ENCODE results near the gene HIPK3.
"Not testable (repeated sequence)": the region's sequence is repeated elsewhere in the genome, so short reads cannot be mapped to it uniquely, and the experiment has no call there.

Gene HIPK3

GRCh38 chr11:33257160-33257896 is at the start of gene HIPK3:
TSS of gene HIPK3 (plus strand) at chr11:33257381.
- H3K27me3 ChIP-seq (ENCODE audit: control insufficient read depth in 5 of 5, insufficient read depth in 4 of 5, low read length in 5 of 5), result no peaks in the 10 kb centered on the region
- peak within 1 kb of the TSS; percentile 68 to 100 (median 100) for H3K9ac ChIP-seq (ENCODE audit: low read length in 5 of 5)
- no peaks in the 10 kb centered on the region for H3K9me3 ChIP-seq (ENCODE audit: control insufficient read depth in 5 of 5, low read length in 5 of 5)
- H3K27ac ChIP-seq (ENCODE audit: low read depth, low read length), result peak within 1 kb of the TSS; percentile 100
- H3K4me1 ChIP-seq (ENCODE audit: control insufficient read depth in 5 of 5, insufficient read depth in 5 of 5, low read length in 5 of 5), result peaks cover 0 to 32% (median 28%) of the 10 kb centered on the region in 5 donors
- H3K36me3 ChIP-seq (ENCODE audit: control insufficient read depth in 5 of 5, insufficient read depth in 5 of 5, low read length in 5 of 5), result no peaks in the 10 kb centered on the region
- H3K4me3 ChIP-seq (ENCODE audit: low read depth in 1 of 5, low read length in 5 of 5), result peak within 1 kb of the TSS; percentile 76 to 99 (median 82)

GRCh38 chr11:33207408-33207985 is 49.7 kb upstream of the HIPK3 start:
- Histone ChIP-seq H3K9ac (ENCODE audit: low read length in 5 of 5) (no peak overlapping the region), H3K36me3 (ENCODE audit: control insufficient read depth in 5 of 5, insufficient read depth in 5 of 5, low read length in 5 of 5) (no peaks in the 10 kb centered on the region), H3K27ac (ENCODE audit: low read depth, low read length) (peak overlapping the region; percentile 24), H3K4me1 (ENCODE audit: control insufficient read depth in 5 of 5, insufficient read depth in 5 of 5, low read length in 5 of 5) (peaks cover 2 to 17% (median 10%) of the 10 kb centered on the region in 5 donors), H3K4me3 (ENCODE audit: low read depth in 1 of 5, low read length in 5 of 5) (no peak overlapping the region), H3K27me3 (ENCODE audit: control insufficient read depth in 5 of 5, insufficient read depth in 4 of 5, low read length in 5 of 5) (no peaks in the 10 kb centered on the region), H3K9me3 (ENCODE audit: control insufficient read depth in 5 of 5, low read length in 5 of 5) (no peaks in the 10 kb centered on the region)

GRCh38 chr11:33208150-33208549 is 49.0 kb upstream of the HIPK3 start:
- no peaks in the 10 kb centered on the region for H3K9me3 ChIP-seq (ENCODE audit: control insufficient read depth in 5 of 5, low read length in 5 of 5)
- H3K27ac ChIP-seq (ENCODE audit: low read depth, low read length), result peak overlapping the region; percentile 24
- H3K9ac ChIP-seq (ENCODE audit: low read length in 5 of 5), result no peak overlapping the region
- peaks cover 2 to 17% (median 10%) of the 10 kb centered on the region in 5 donors for H3K4me1 ChIP-seq (ENCODE audit: control insufficient read depth in 5 of 5, insufficient read depth in 5 of 5, low read length in 5 of 5)
- H3K4me3 ChIP-seq (ENCODE audit: low read depth in 1 of 5, low read length in 5 of 5), result no peak overlapping the region
- no peaks in the 10 kb centered on the region for H3K36me3 ChIP-seq (ENCODE audit: control insufficient read depth in 5 of 5, insufficient read depth in 5 of 5, low read length in 5 of 5)
- H3K27me3 ChIP-seq (ENCODE audit: control insufficient read depth in 5 of 5, insufficient read depth in 4 of 5, low read length in 5 of 5), result no peaks in the 10 kb centered on the region

GRCh38 chr11:33211153-33211552 is 46.0 kb upstream of the HIPK3 start:
- Histone ChIP-seq H3K4me1 (ENCODE audit: control insufficient read depth in 5 of 5, insufficient read depth in 5 of 5, low read length in 5 of 5) (peaks cover 2 to 17% (median 10%) of the 10 kb centered on the region in 5 donors), H3K9me3 (ENCODE audit: control insufficient read depth in 5 of 5, low read length in 5 of 5) (no peaks in the 10 kb centered on the region), H3K9ac (ENCODE audit: low read length in 5 of 5) (no peak overlapping the region), H3K27ac (ENCODE audit: low read depth, low read length) (no peak overlapping the region), H3K27me3 (ENCODE audit: control insufficient read depth in 5 of 5, insufficient read depth in 4 of 5, low read length in 5 of 5) (no peaks in the 10 kb centered on the region), H3K36me3 (ENCODE audit: control insufficient read depth in 5 of 5, insufficient read depth in 5 of 5, low read length in 5 of 5) (no peaks in the 10 kb centered on the region), H3K4me3 (ENCODE audit: low read depth in 1 of 5, low read length in 5 of 5) (no peak overlapping the region)

GRCh38 chr11:33211580-33211979 is 45.6 kb upstream of the HIPK3 start:
- Histone ChIP-seq H3K27me3 (ENCODE audit: control insufficient read depth in 5 of 5, insufficient read depth in 4 of 5, low read length in 5 of 5) (no peaks in the 10 kb centered on the region), H3K9ac (ENCODE audit: low read length in 5 of 5) (no peak overlapping the region), H3K9me3 (ENCODE audit: control insufficient read depth in 5 of 5, low read length in 5 of 5) (no peaks in the 10 kb centered on the region), H3K4me1 (ENCODE audit: control insufficient read depth in 5 of 5, insufficient read depth in 5 of 5, low read length in 5 of 5) (peaks cover 2 to 17% (median 10%) of the 10 kb centered on the region in 5 donors), H3K27ac (ENCODE audit: low read depth, low read length) (no peak overlapping the region), H3K36me3 (ENCODE audit: control insufficient read depth in 5 of 5, insufficient read depth in 5 of 5, low read length in 5 of 5) (no peaks in the 10 kb centered on the region), H3K4me3 (ENCODE audit: low read depth in 1 of 5, low read length in 5 of 5) (peak overlapping the region in 1 of 5 donors; percentile 11)

GRCh38 chr11:33214187-33214586 is 43.0 kb upstream of the HIPK3 start:
- Histone ChIP-seq H3K36me3 (ENCODE audit: control insufficient read depth in 5 of 5, insufficient read depth in 5 of 5, low read length in 5 of 5) (no peaks in the 10 kb centered on the region), H3K9me3 (ENCODE audit: control insufficient read depth in 5 of 5, low read length in 5 of 5) (no peaks in the 10 kb centered on the region), H3K27me3 (ENCODE audit: control insufficient read depth in 5 of 5, insufficient read depth in 4 of 5, low read length in 5 of 5) (no peaks in the 10 kb centered on the region), H3K27ac (ENCODE audit: low read depth, low read length) (no peak overlapping the region), H3K9ac (ENCODE audit: low read length in 5 of 5) (no peak overlapping the region), H3K4me3 (ENCODE audit: low read depth in 1 of 5, low read length in 5 of 5) (no peak overlapping the region), H3K4me1 (ENCODE audit: control insufficient read depth in 5 of 5, insufficient read depth in 5 of 5, low read length in 5 of 5) (peaks cover 0 to 7% (median 5%) of the 10 kb centered on the region in 5 donors)

- H3K27ac ChIP-seq (ENCODE audit: low read depth, low read length), result no peak overlapping the region
- no peaks in the 10 kb centered on the region for H3K27me3 ChIP-seq (ENCODE audit: control insufficient read depth in 5 of 5, insufficient read depth in 4 of 5, low read length in 5 of 5)
- H3K4me3 ChIP-seq (ENCODE audit: low read depth in 1 of 5, low read length in 5 of 5), result no peak overlapping the region
- no peaks in the 10 kb centered on the region for H3K36me3 ChIP-seq (ENCODE audit: control insufficient read depth in 5 of 5, insufficient read depth in 5 of 5, low read length in 5 of 5)
- peaks cover 0 to 9% (median 6%) of the 10 kb centered on the region in 5 donors for H3K4me1 ChIP-seq (ENCODE audit: control insufficient read depth in 5 of 5, insufficient read depth in 5 of 5, low read length in 5 of 5)
- no peaks in the 10 kb centered on the region for H3K9me3 ChIP-seq (ENCODE audit: control insufficient read depth in 5 of 5, low read length in 5 of 5)
- no peak overlapping the region for H3K9ac ChIP-seq (ENCODE audit: low read length in 5 of 5)
Observed at GRCh38 chr11:33214767-33215166, 42.4 kb upstream of the HIPK3 start.

- peaks cover 0 to 13% (median 4%) of the 10 kb centered on the region in 5 donors for H3K4me1 ChIP-seq (ENCODE audit: control insufficient read depth in 5 of 5, insufficient read depth in 5 of 5, low read length in 5 of 5)
- not testable (repeated sequence) for H3K27ac ChIP-seq (ENCODE audit: low read depth, low read length); H3K4me3 ChIP-seq (ENCODE audit: low read depth in 1 of 5, low read length in 5 of 5); H3K27me3 ChIP-seq (ENCODE audit: control insufficient read depth in 5 of 5, insufficient read depth in 4 of 5, low read length in 5 of 5); H3K36me3 ChIP-seq (ENCODE audit: control insufficient read depth in 5 of 5, insufficient read depth in 5 of 5, low read length in 5 of 5); H3K9me3 ChIP-seq (ENCODE audit: control insufficient read depth in 5 of 5, low read length in 5 of 5); H3K9ac ChIP-seq (ENCODE audit: low read length in 5 of 5)
Observed at GRCh38 chr11:33216676-33217075, 40.5 kb upstream of the HIPK3 start.

GRCh38 chr11:33222052-33222750 is 35.0 kb upstream of the HIPK3 start:
- H3K4me1 ChIP-seq (ENCODE audit: control insufficient read depth in 5 of 5, insufficient read depth in 5 of 5, low read length in 5 of 5), result peaks cover 0 to 18% (median under 1%) of the 10 kb centered on the region in 5 donors
- H3K4me3 ChIP-seq (ENCODE audit: low read depth in 1 of 5, low read length in 5 of 5), result no peak overlapping the region
- no peak overlapping the region for H3K9ac ChIP-seq (ENCODE audit: low read length in 5 of 5)
- H3K36me3 ChIP-seq (ENCODE audit: control insufficient read depth in 5 of 5, insufficient read depth in 5 of 5, low read length in 5 of 5), result no peaks in the 10 kb centered on the region
- no peaks in the 10 kb centered on the region for H3K9me3 ChIP-seq (ENCODE audit: control insufficient read depth in 5 of 5, low read length in 5 of 5)
- no peaks in the 10 kb centered on the region for H3K27me3 ChIP-seq (ENCODE audit: control insufficient read depth in 5 of 5, insufficient read depth in 4 of 5, low read length in 5 of 5)
- no peak overlapping the region for H3K27ac ChIP-seq (ENCODE audit: low read depth, low read length)

- no peaks in the 10 kb centered on the region for H3K9me3 ChIP-seq (ENCODE audit: control insufficient read depth in 5 of 5, low read length in 5 of 5)
- H3K4me3 ChIP-seq (ENCODE audit: low read depth in 1 of 5, low read length in 5 of 5), result no peak overlapping the region
- peaks cover 0 to 18% (median 7%) of the 10 kb centered on the region in 5 donors for H3K4me1 ChIP-seq (ENCODE audit: control insufficient read depth in 5 of 5, insufficient read depth in 5 of 5, low read length in 5 of 5)
- H3K9ac ChIP-seq (ENCODE audit: low read length in 5 of 5), result no peak overlapping the region
- H3K36me3 ChIP-seq (ENCODE audit: control insufficient read depth in 5 of 5, insufficient read depth in 5 of 5, low read length in 5 of 5), result no peaks in the 10 kb centered on the region
- H3K27me3 ChIP-seq (ENCODE audit: control insufficient read depth in 5 of 5, insufficient read depth in 4 of 5, low read length in 5 of 5), result no peaks in the 10 kb centered on the region
- no peak overlapping the region for H3K27ac ChIP-seq (ENCODE audit: low read depth, low read length)
Observed at GRCh38 chr11:33225371-33225770, 31.8 kb upstream of the HIPK3 start.

Measured in subcutaneous abdominal adipose tissue (tissue), 5 donors.